GM21723 (cell line): ENCODE data around the gene DNASE1L1.

Experiments used
- ATAC-seq: cut with Tn5 transposase; IDR thresholded peaks from one replicate; pipeline ENCODE4 v1.9.1; 2021; ENCODE audit warnings: mild to moderate bottlenecking, moderate library complexity; ENCODE audit not compliant: unreplicated experiment

The DNASE1L1 gene

GRCh38 chrX:154369449-154370299, 39.4 kb downstream of the DNASE1L1 start:
- ATAC-seq, result no peak

- peak; percentile 26 for ATAC-seq
Observed at GRCh38 chrX:154368630-154369448, 40.2 kb downstream of the DNASE1L1 start.

GRCh38 chrX:154367474-154368308, 41.4 kb downstream of the DNASE1L1 start:
- no peak for ATAC-seq

DNA sequence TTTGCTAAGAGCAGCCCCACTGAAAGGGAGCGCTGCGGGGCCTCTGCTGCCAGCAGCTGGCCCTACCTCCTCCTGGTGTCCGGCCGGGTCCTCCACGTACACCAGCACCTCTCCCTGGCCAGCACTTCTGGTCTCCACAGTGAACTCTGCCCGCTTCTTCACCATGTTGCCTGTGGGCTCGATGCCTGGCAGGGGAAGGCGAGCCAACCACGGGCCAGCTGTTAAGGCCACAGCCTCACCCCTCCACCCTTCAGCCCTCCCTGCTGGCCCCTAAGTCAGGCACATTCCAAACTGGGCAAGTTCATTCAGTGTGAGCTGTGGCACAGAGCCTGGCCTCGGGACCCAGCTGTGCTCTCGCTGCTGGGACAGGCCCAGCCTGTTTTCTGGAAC, 42.4 kb downstream of the DNASE1L1 start:
- ATAC-seq, result no peak

GRCh38 chrX:154365997-154366665, 42.9 kb downstream of the DNASE1L1 start:
- ATAC-seq, result no peak

- no peak for ATAC-seq
Observed at GRCh38 chrX:154365052-154365600, 43.9 kb downstream of the DNASE1L1 start.

- ATAC-seq, result no peak
Observed at GRCh38 chrX:154363706-154364439, 45.2 kb downstream of the DNASE1L1 start.

DNA sequence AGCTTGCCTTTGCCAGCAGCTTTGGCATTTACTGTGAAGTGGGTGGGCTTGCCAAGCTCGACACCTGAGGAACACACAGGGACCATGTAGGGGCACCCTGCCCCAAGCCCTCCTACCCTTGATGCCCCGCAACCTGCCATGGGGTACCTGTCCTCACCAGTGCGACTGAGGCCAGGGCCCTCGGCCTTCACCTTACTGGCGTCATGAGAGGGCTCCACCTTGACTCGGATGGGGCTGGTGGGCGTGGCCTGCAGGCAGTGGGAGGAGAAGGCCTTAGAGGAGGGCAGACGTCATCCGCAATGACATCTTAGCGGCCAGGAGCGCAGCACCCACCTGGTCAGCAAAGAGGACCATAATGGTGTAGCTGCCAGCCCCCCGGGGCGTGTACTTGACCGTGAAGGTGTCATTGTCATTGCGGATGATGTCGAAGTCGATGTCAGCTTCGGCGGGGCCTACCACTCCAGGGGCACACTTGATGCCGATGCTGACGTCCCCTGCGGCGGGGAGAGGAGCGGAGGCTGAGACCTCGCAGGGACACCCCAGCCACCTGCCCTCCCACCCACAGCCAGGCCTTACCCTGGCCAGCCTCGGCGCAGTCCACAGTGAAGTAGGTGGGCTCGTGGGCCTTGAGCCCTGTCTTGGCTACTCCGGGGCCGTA, 46.8 kb downstream of the DNASE1L1 start:
- ATAC-seq, result no peak

- ATAC-seq, result no peak
Observed at GRCh38 chrX:154360155-154360713, 48.8 kb downstream of the DNASE1L1 start.

DNA sequence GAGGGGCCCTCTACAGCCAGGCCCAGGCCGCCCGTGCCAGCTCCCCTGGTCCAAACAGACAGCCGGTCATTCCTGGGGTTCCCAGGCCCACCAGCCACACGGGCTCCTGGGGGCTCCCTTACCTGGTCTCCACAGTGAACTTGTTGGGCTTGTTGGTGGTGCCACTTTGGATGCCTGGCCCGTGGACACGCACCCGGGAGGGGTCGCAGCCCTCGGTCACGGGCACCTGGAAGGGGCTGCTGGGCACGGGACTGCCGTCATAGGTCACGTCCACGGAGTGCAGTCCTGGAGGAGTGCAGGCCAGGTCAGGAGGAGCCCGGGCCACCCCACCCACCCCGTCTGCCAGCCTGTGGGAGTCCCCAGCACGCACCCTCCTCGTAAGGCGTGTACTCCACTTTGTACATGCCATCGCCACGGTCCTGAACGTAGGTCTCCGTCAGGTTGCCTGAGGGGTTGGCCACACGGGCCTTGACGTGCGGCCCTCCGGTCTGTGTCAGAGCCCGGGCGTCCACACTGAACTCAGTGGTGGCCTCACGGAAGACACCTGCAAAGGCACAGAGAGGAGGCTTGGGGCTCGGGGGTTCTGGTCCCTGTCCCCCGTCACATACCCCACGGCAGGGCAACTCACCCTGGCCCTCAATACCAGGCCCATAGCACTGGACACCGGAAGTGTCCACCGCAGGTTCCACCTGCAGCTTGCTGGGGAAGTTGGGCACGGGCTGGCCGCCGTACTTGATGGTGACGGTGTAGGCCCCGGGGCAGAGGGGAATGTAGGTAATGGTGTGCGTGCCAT, 49.5 kb downstream of the DNASE1L1 start:
- no peak for ATAC-seq

DNA sequence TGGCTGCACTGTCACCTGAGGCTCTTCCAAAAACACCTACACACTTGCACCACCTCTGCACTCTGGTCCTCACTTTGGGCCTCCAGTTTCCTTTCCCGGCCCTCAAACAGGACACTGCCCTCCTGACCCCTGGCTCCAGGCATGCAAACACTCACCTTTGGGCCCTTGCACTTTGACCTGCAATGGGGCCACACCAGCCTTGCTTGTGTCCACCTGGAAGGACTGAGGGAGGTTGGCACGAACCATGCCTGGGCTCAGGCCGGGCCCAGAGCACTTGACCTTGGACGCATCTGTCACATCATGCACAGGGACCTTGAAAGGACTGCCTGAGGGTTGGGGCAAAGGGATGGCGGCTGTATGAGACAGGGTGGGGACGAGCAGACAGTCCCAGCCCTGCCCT, 50.2 kb downstream of the DNASE1L1 start:
- ATAC-seq, result no peak

DNA sequence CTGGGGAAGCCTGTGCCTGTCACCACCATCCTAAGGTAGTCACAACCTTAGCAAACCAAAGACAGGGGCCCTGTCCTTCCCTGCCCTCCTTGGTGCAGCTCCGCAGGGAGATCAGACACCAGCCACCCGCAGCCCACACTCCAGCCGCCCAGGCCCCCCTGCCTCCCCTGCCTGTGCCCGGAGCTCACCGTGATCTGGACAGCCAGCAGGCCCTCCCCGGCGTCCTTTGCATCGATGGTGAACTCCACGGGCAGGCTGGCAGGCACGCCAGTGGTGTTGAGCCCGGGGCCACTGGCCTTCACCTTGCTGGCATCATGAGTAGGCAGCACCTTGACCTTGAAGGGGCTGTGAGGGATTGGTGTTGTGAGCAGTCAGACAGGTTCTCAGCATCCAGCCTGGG, 51.0 kb downstream of the DNASE1L1 start:
- ATAC-seq, result no peak

DNA sequence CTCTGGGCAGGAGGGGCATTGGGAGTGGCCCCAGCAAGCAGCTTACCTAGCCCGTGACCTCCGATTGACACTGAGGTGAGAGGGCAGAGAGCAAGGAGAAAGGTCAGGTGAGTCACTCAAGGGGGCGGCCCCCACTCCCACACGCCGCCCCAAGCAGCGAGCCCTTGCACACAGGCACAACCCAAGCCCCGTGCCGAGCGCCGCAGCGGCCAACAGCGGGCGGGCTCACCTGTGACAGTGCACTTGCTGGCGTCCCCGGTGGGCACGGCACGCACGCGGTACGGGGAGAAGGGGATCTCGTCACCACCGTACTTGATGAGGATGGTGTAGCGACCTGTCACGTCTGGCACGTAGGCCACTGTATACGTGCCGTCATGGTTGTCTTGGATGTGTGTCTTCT, 51.8 kb downstream of the DNASE1L1 start:
- ATAC-seq, result no peak

- ATAC-seq, result no peak
Observed at GRCh38 chrX:154356596-154356995, 52.5 kb downstream of the DNASE1L1 start.

- ATAC-seq, result no peak
Observed at GRCh38 chrX:154355776-154356140, 53.3 kb downstream of the DNASE1L1 start.

DNA sequence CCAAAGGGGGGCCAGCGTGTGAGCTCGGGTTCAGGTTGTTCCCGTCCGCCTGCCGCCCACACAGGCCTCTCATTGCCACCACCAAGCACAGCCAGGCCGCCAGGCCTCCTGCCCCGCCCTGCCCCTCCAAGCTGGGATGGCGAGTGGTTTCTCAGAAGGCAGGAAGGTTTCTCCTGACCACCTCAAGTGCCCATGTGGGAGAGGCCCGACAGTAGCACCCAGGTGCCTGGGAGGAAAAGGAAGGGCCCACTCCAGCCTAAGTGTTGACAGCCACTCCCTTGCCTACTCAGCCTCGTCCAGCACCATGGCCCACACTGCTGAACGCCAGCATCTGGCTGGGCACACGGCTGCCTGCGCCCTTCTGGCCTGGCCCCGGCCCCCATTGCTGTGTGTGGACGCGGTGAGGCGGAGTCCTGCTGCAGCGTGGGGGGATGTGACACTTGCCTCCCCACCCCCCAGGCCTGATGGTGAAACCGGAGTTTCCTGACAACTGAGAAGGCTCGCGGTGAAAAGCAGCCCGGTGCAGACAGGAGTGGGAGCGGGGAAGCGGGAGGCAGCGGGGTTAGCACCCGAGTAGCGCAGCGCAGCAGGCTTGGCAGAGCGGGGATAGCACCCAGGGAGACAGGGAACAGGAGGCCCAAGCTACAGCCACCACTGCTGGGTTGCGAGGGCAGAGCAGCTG, 53.8 kb downstream of the DNASE1L1 start:
- no peak for ATAC-seq

DNA sequence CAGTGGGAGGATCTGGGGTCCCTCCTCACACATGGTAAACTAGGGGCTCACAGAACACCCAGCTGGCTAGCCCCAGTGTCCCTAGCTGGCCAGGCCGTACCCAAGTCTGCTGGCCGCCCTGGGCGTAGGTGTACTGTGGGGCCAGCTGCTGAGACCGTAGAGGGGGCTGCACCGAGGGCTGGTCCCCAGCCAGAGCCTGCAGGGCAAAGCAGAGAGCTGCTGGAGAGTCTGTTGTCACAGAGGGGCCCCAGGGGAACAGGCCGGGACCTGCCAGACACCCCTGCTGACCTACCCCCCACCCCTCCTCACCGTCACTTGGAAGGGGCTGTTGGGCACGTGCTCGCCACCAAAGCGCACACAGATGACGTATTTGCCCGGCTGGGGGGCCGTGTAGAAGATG, 54.5 kb downstream of the DNASE1L1 start:
- no peak for ATAC-seq

- ATAC-seq, result no peak
Observed at GRCh38 chrX:154354013-154354412, 55.0 kb downstream of the DNASE1L1 start.
